ENCODE measurements around the gene HBG2. TPM values are rescaled to one million over a fixed set of nuclear protein-coding genes. Genes with fewer than 3 reads are reported as not detected.

The HBG2 gene
- total and polyA plus RNA-seq, 2 experiments from 2014 or later = not detected

DNA sequence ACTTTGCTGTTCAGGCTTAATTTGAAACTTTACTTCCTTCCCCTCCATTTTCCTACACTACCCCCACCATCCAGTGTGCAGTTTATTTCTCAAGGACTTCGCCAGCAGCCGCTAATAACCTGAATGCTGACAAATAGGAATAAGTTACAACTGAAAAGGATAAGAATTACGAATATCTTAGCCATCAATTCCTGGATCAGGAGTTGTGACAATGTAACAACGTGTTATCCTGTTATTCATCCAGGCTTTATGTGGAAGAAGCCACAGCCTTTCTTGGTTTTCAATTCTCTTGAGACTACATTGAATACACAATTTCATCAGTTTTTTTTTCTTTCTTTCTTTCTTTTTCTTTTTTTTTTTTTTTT is 10.8 kb downstream of the HBG2 start:
- H3K9me2 ChIP-seq (ENCODE audit: insufficient read depth) = 0 out of 2 replicates have a peak, but pooled peaks cover 2% of the 10 kb centered on the region
- no peaks in the 10 kb centered on the region for H3K4me1 ChIP-seq (ENCODE audit: insufficient read depth)
- H3K79me2 ChIP-seq (replicated peaks; ENCODE audit: insufficient read depth) = no peaks in the 10 kb centered on the region
- peaks cover 9% of the 10 kb centered on the region for H3K27me3 Mint-ChIP-seq (ENCODE audit: insufficient read depth, low read depth, poor library complexity)
- no peaks in the 10 kb centered on the region for H3K4me1 Mint-ChIP-seq
- no peaks in the 10 kb centered on the region for H3K36me3 ChIP-seq (ENCODE audit: insufficient read depth)
- no peaks in the 10 kb centered on the region for H3K9me3 Mint-ChIP-seq
- no peaks in the 10 kb centered on the region for H3F3A ChIP-seq (replicated peaks; ENCODE audit: low read depth)
- no peak overlapping the region for H3K4me2 ChIP-seq
- H3K4me3 Mint-ChIP-seq = no peak overlapping the region
- H2AFZ ChIP-seq = no peak overlapping the region
- DNase-seq (ENCODE audit: low spot score) (no peak), ATAC-seq (no peak)
- no peak overlapping the region for H3K4me3 ChIP-seq
- no peak overlapping the region for H3K27ac Mint-ChIP-seq
- no peaks in the 10 kb centered on the region for H3K27me3 ChIP-seq (ENCODE audit: insufficient read depth)
- no peaks in the 10 kb centered on the region for H4K20me1 ChIP-seq (replicated peaks; ENCODE audit: insufficient read depth)
- no peak overlapping the region for H3K27ac ChIP-seq (ENCODE audit: low read depth)
- no peaks in the 10 kb centered on the region for H3K36me3 Mint-ChIP-seq (ENCODE audit: low read depth)
- TF ChIP-seq, protein P1, sequence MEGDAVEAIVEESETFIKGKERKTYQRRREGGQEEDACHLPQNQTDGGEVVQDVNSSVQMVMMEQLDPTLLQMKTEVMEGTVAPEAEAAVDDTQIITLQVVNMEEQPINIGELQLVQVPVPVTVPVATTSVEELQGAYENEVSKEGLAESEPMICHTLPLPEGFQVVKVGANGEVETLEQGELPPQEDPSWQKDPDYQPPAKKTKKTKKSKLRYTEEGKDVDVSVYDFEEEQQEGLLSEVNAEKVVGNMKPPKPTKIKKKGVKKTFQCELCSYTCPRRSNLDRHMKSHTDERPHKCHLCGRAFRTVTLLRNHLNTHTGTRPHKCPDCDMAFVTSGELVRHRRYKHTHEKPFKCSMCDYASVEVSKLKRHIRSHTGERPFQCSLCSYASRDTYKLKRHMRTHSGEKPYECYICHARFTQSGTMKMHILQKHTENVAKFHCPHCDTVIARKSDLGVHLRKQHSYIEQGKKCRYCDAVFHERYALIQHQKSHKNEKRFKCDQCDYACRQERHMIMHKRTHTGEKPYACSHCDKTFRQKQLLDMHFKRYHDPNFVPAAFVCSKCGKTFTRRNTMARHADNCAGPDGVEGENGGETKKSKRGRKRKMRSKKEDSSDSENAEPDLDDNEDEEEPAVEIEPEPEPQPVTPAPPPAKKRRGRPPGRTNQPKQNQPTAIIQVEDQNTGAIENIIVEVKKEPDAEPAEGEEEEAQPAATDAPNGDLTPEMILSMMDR (conservative IDR thresholded peaks at IDR 0.05; ENCODE audit: low read depth in 2 of 2) = no peak
- no peak for TF ChIP-seq NANOG (IDR thresholded peaks at IDR 0.05; ENCODE audit: borderline replicate concordance)
- no peak for TF ChIP-seq EZH2phosphoT487 (IDR thresholded peaks at IDR 0.05; ENCODE audit: unreplicated experiment)
- no peak for TF ChIP-seq EZH2 (IDR thresholded peaks at IDR 0.05; ENCODE audit: low read depth, unreplicated experiment)
- TF ChIP-seq ZNF114 (CRISPR knock-in tag; IDR thresholded peaks at IDR 0.05) = no peak
- no peak for TF ChIP-seq POLR2AphosphoS5 (IDR thresholded peaks at IDR 0.05; ENCODE audit: low read depth)
- no peak for TF ChIP-seq JUNB (IDR thresholded peaks at IDR 0.05; ENCODE audit: unreplicated experiment)
- TF ChIP-seq, protein P2, sequence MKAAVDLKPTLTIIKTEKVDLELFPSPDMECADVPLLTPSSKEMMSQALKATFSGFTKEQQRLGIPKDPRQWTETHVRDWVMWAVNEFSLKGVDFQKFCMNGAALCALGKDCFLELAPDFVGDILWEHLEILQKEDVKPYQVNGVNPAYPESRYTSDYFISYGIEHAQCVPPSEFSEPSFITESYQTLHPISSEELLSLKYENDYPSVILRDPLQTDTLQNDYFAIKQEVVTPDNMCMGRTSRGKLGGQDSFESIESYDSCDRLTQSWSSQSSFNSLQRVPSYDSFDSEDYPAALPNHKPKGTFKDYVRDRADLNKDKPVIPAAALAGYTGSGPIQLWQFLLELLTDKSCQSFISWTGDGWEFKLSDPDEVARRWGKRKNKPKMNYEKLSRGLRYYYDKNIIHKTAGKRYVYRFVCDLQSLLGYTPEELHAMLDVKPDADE (IDR thresholded peaks at IDR 0.05) = no peak
- TF ChIP-seq ZNF331 (CRISPR knock-in tag; IDR thresholded peaks at IDR 0.05; ENCODE audit: low read depth) = no peak
- TF ChIP-seq CREB1 (CRISPR knock-in tag; IDR thresholded peaks at IDR 0.05; ENCODE audit: low read depth) = no peak
- TF ChIP-seq, protein P3, sequence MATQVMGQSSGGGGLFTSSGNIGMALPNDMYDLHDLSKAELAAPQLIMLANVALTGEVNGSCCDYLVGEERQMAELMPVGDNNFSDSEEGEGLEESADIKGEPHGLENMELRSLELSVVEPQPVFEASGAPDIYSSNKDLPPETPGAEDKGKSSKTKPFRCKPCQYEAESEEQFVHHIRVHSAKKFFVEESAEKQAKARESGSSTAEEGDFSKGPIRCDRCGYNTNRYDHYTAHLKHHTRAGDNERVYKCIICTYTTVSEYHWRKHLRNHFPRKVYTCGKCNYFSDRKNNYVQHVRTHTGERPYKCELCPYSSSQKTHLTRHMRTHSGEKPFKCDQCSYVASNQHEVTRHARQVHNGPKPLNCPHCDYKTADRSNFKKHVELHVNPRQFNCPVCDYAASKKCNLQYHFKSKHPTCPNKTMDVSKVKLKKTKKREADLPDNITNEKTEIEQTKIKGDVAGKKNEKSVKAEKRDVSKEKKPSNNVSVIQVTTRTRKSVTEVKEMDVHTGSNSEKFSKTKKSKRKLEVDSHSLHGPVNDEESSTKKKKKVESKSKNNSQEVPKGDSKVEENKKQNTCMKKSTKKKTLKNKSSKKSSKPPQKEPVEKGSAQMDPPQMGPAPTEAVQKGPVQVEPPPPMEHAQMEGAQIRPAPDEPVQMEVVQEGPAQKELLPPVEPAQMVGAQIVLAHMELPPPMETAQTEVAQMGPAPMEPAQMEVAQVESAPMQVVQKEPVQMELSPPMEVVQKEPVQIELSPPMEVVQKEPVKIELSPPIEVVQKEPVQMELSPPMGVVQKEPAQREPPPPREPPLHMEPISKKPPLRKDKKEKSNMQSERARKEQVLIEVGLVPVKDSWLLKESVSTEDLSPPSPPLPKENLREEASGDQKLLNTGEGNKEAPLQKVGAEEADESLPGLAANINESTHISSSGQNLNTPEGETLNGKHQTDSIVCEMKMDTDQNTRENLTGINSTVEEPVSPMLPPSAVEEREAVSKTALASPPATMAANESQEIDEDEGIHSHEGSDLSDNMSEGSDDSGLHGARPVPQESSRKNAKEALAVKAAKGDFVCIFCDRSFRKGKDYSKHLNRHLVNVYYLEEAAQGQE (IDR thresholded peaks at IDR 0.05; ENCODE audit: unreplicated experiment) = no peak
- no peak for TF ChIP-seq STAT1 (IDR thresholded peaks at IDR 0.05; ENCODE audit: unreplicated experiment)
- TF ChIP-seq, protein P4, sequence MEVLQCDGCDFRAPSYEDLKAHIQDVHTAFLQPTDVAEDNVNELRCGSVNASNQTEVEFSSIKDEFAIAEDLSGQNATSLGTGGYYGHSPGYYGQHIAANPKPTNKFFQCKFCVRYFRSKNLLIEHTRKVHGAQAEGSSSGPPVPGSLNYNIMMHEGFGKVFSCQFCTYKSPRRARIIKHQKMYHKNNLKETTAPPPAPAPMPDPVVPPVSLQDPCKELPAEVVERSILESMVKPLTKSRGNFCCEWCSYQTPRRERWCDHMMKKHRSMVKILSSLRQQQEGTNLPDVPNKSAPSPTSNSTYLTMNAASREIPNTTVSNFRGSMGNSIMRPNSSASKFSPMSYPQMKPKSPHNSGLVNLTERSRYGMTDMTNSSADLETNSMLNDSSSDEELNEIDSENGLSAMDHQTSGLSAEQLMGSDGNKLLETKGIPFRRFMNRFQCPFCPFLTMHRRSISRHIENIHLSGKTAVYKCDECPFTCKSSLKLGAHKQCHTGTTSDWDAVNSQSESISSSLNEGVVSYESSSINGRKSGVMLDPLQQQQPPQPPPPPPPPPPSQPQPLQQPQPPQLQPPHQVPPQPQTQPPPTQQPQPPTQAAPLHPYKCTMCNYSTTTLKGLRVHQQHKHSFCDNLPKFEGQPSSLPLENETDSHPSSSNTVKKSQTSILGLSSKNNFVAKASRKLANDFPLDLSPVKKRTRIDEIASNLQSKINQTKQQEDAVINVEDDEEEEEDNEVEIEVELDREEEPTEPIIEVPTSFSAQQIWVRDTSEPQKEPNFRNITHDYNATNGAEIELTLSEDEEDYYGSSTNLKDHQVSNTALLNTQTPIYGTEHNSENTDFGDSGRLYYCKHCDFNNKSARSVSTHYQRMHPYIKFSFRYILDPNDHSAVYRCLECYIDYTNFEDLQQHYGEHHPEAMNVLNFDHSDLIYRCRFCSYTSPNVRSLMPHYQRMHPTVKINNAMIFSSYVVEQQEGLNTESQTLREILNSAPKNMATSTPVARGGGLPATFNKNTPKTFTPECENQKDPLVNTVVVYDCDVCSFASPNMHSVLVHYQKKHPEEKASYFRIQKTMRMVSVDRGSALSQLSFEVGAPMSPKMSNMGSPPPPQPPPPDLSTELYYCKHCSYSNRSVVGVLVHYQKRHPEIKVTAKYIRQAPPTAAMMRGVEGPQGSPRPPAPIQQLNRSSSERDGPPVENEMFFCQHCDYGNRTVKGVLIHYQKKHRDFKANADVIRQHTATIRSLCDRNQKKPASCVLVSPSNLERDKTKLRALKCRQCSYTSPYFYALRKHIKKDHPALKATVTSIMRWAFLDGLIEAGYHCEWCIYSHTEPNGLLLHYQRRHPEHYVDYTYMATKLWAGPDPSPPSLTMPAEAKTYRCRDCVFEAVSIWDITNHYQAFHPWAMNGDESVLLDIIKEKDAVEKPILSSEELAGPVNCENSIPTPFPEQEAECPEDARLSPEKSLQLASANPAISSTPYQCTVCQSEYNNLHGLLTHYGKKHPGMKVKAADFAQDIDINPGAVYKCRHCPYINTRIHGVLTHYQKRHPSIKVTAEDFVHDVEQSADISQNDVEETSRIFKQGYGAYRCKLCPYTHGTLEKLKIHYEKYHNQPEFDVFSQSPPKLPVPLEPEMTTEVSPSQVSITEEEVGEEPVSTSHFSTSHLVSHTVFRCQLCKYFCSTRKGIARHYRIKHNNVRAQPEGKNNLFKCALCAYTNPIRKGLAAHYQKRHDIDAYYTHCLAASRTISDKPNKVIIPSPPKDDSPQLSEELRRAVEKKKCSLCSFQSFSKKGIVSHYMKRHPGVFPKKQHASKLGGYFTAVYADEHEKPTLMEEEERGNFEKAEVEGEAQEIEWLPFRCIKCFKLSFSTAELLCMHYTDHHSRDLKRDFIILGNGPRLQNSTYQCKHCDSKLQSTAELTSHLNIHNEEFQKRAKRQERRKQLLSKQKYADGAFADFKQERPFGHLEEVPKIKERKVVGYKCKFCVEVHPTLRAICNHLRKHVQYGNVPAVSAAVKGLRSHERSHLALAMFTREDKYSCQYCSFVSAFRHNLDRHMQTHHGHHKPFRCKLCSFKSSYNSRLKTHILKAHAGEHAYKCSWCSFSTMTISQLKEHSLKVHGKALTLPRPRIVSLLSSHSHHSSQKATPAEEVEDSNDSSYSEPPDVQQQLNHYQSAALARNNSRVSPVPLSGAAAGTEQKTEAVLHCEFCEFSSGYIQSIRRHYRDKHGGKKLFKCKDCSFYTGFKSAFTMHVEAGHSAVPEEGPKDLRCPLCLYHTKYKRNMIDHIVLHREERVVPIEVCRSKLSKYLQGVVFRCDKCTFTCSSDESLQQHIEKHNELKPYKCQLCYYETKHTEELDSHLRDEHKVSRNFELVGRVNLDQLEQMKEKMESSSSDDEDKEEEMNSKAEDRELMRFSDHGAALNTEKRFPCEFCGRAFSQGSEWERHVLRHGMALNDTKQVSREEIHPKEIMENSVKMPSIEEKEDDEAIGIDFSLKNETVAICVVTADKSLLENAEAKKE (CRISPR knock-in tag; IDR thresholded peaks at IDR 0.05) = no peak

Measured in GM23338 (cell line).